H1 (cell line): ENCODE results near the gene LPIN2. TPM values are rescaled to one million over a fixed set of nuclear protein-coding genes. Genes with fewer than 3 reads are reported as not detected.

Source experiments
- CTCF ChIA-PET: fragments of 300-600 bp; sonication (Branson Sonifier 250); formaldehyde crosslinking; loops from one replicate; lab custom pipeline; 2021; ENCODE audit not compliant: partially characterized antibody; lab: Charles Lee
- POLR2A ChIA-PET: fragments of 300-600 bp; sonication (Branson Sonifier 250); formaldehyde crosslinking; loops from one replicate; lab custom pipeline; 2021; ENCODE audit warnings: inconsistent platforms; ENCODE audit not compliant: partially characterized antibody; lab: Charles Lee
- DNase-seq, 2 experiments: peaks; one replicate each; pipeline versions ENCODE4 v3.0.0 to v3.0.0-alpha.2; 2010 to 2022; ENCODE audit warnings: low spot score in 2 of 2, low read depth in 1 of 2, mixed read lengths in 1 of 2
- FAIRE-seq: peaks from 2 replicates; lab custom pipeline; 2011; peaks lifted over from hg19 to GRCh38; lab: Jason Lieb, UNC
- H2AFZ ChIP-seq: 2 replicates; pipeline ENCODE4 v1.8.1; 2012; ENCODE audit warnings: low read length, inconsistent platforms
- H2AK5ac ChIP-seq: 2 replicates; pipeline ENCODE4 v1.6.1; 2013; ENCODE audit warnings: low read depth, low read length
- H2BK120ac ChIP-seq: replicated peaks from 2 replicates; pipeline ENCODE3; 2013; ENCODE audit warnings: low read depth, low read length, inconsistent platforms
- H2BK12ac ChIP-seq: 2 replicates; pipeline ENCODE4 v1.6.1; 2013; ENCODE audit warnings: low read depth, low read length
- H2BK15ac ChIP-seq: 2 replicates; pipeline ENCODE4 v1.6.1; 2013; ENCODE audit warnings: low read length
- H2BK20ac ChIP-seq: 2 replicates; pipeline ENCODE4 v1.6.1; 2013; ENCODE audit warnings: low read length
- H2BK5ac ChIP-seq: 2 replicates; pipeline ENCODE4 v1.6.1; 2013; ENCODE audit warnings: low read depth, low read length
- H3K14ac ChIP-seq: 2 replicates; pipeline ENCODE4 v1.6.1; 2013; ENCODE audit warnings: inconsistent platforms; ENCODE audit not compliant: insufficient read length
- H3K18ac ChIP-seq: 2 replicates; pipeline ENCODE4 v1.6.1; 2013; ENCODE audit warnings: low read length; ENCODE audit errors: extremely low read depth
- H3K23ac ChIP-seq: 2 replicates; pipeline ENCODE4 v1.6.1; 2013; ENCODE audit warnings: inconsistent platforms; ENCODE audit not compliant: insufficient read length
- H3K23me2 ChIP-seq: 2 replicates; pipeline ENCODE4 v1.6.1; 2013; ENCODE audit warnings: low read depth, low read length
- H3K27ac ChIP-seq: 2 replicates; pipeline ENCODE4 v1.6.1; 2011; ENCODE audit warnings: low read depth, low read length, inconsistent platforms
- H3K27me3 ChIP-seq, 4 experiments: replicated peaks in 1 of 4; 1 replicate in 1 of 4; 2 replicates in 3 of 4; pipeline versions ENCODE4 v1.6.1 to v1.8.1; 2011 to 2013; ENCODE audit warnings: low read length in 3 of 4, mild to moderate bottlenecking in 3 of 4, inconsistent platforms in 2 of 4, mixed read lengths in 2 of 4, moderate library complexity in 1 of 4; ENCODE audit not compliant: control insufficient read depth in 3 of 4, insufficient read depth in 3 of 4; ENCODE audit errors: extremely low read depth in 1 of 4
- H3K36me3 ChIP-seq, 4 experiments: 2 replicates each; pipeline versions ENCODE4 v1.6.1 to v1.8.1; 2011 to 2013; ENCODE audit warnings: mild to moderate bottlenecking in 4 of 4, low read length in 3 of 4, moderate library complexity in 2 of 4, control low read depth in 1 of 4, inconsistent platforms in 1 of 4; ENCODE audit not compliant: insufficient read depth in 4 of 4, control insufficient read depth in 2 of 4
- H3K4ac ChIP-seq: replicated peaks from 2 replicates; pipeline ENCODE3; 2013; ENCODE audit warnings: low read length, low read depth, mixed read lengths, inconsistent platforms; ENCODE audit not compliant: insufficient read length
- H3K4me1 ChIP-seq, 4 experiments: replicated peaks in 1 of 4; 1 replicate in 1 of 4; 2 replicates in 3 of 4; pipeline versions ENCODE4 v1.6.1 to v1.8.1; 2011 to 2013; ENCODE audit warnings: low read length in 3 of 4, inconsistent platforms in 2 of 4, mixed read lengths in 1 of 4; ENCODE audit not compliant: insufficient read depth in 4 of 4, control insufficient read depth in 3 of 4
- H3K4me2 ChIP-seq, 2 experiments: 2 replicates each; pipeline versions ENCODE4 v1.6.1 to v1.8.1; 2011 to 2013; ENCODE audit warnings: low read depth in 2 of 2, low read length in 2 of 2, control low read depth in 1 of 2, inconsistent platforms in 1 of 2, mild to moderate bottlenecking in 1 of 2; ENCODE audit not compliant: insufficient read depth in 1 of 2
- H3K4me3 ChIP-seq, 4 experiments: fragments of 200-600, 300-600 bp in 1 of 4; sonication (generic), shearing (Covaris generic), sonication (Bioruptor Twin) in 1 of 4; 2 replicates each; pipeline versions ENCODE4 v1.5.1 to v1.8.1; 2011 to 2016; ENCODE audit warnings: low read length in 4 of 4, low read depth in 3 of 4, control low read depth in 2 of 4, inconsistent platforms in 2 of 4, mild to moderate bottlenecking in 2 of 4, mixed read lengths in 1 of 4, moderate library complexity in 1 of 4; ENCODE audit not compliant: insufficient read depth in 2 of 4; ENCODE audit errors: extremely low read depth in 1 of 4
- H3K56ac ChIP-seq: replicated peaks from 2 replicates; pipeline ENCODE3; 2013; ENCODE audit warnings: low read depth, mild to moderate bottlenecking, mixed read lengths, low read length, inconsistent platforms; ENCODE audit not compliant: insufficient read length
- H3K79me1 ChIP-seq: 2 replicates; pipeline ENCODE4 v1.6.1; 2013; ENCODE audit warnings: low read depth, low read length, control low read depth
- H3K79me2 ChIP-seq, 2 experiments: 2 replicates each; pipeline versions ENCODE4 v1.6.1 to v1.8.1; 2012 to 2013; ENCODE audit warnings: low read length in 2 of 2, mild to moderate bottlenecking in 2 of 2, inconsistent platforms in 1 of 2; ENCODE audit not compliant: insufficient read depth in 2 of 2, control insufficient read depth in 1 of 2
- H3K9ac ChIP-seq, 4 experiments: replicated peaks in 1 of 4; 1 replicate in 1 of 4; 2 replicates in 3 of 4; pipeline versions ENCODE4 v1.6.1 to v1.8.1; 2011 to 2013; ENCODE audit warnings: low read depth in 3 of 4, low read length in 3 of 4, control low read depth in 2 of 4, mild to moderate bottlenecking in 2 of 4, moderate library complexity in 2 of 4, inconsistent platforms in 1 of 4; ENCODE audit errors: extremely low read depth in 1 of 4
- H3K9me3 ChIP-seq, 2 experiments: 2 replicates each; pipeline versions ENCODE4 v1.6.1 to v1.8.1; 2012 to 2013; ENCODE audit warnings: mild to moderate bottlenecking in 2 of 2, moderate library complexity in 2 of 2, control low read depth in 1 of 2, inconsistent platforms in 1 of 2, low read depth in 1 of 2, low read length in 1 of 2, mixed read lengths in 1 of 2; ENCODE audit not compliant: insufficient read depth in 2 of 2
- H4K20me1 ChIP-seq, 2 experiments: replicated peaks in 1 of 2; 2 replicates each; pipeline versions ENCODE3 to v1.8.1; 2011 to 2013; ENCODE audit warnings: inconsistent platforms in 2 of 2, low read length in 2 of 2, mild to moderate bottlenecking in 1 of 2; ENCODE audit not compliant: insufficient read depth in 2 of 2, control insufficient read depth in 1 of 2
- H4K5ac ChIP-seq: 2 replicates; pipeline ENCODE4 v1.6.1; 2013; ENCODE audit warnings: low read length, low read depth, mixed read lengths, inconsistent platforms; ENCODE audit not compliant: insufficient read length
- H4K8ac ChIP-seq: 2 replicates; pipeline ENCODE4 v1.8.0; 2013; ENCODE audit warnings: mild to moderate bottlenecking, moderate library complexity, low read length, inconsistent platforms; ENCODE audit not compliant: insufficient read depth; ENCODE audit errors: extremely low read depth
- H4K91ac ChIP-seq: replicated peaks from 2 replicates; pipeline ENCODE3; 2013; ENCODE audit warnings: low read length, mixed read lengths, inconsistent platforms; ENCODE audit not compliant: insufficient read length
- MAFK ChIP-seq: IDR thresholded peaks from 2 replicates; pipeline ENCODE4 v1.6.1; 2012; ENCODE audit warnings: low read depth, mild to moderate bottlenecking, improper control_type of control experiment, low read length
- NANOG ChIP-seq: IDR thresholded peaks from 2 replicates; pipeline ENCODE4 v1.6.1; 2011; ENCODE audit warnings: low read length, low read depth, mild to moderate bottlenecking, inconsistent platforms; ENCODE audit not compliant: insufficient read depth, poor library complexity, severe bottlenecking
- SP2 ChIP-seq: IDR thresholded peaks from 2 replicates; pipeline ENCODE4 v1.6.1; 2012; ENCODE audit warnings: mild to moderate bottlenecking, low read length, inconsistent platforms
- WGBS, 2 experiments: shearing (Covaris generic) in 1 of 2; methylation state at CpG; one replicate each; pipeline versions ENCODE4 v1.1.6 to v1.1.7; 2013 to 2015; ENCODE audit warnings: low lambda C conversion rate in 2 of 2, mixed read lengths in 2 of 2, inconsistent platforms in 1 of 2, low coverage in 1 of 2, missing lambda C conversion rate in 1 of 2; ENCODE audit not compliant: insufficient replicate concordance in 2 of 2, insufficient coverage in 1 of 2, insufficient read length in 1 of 2; ENCODE audit errors: extremely low coverage in 1 of 2, missing lambda C conversion rate in 1 of 2; 5-methylcytosine and 5-hydroxymethylcytosine counted together
- polyA plus RNA-seq, 7 experiments: library from polyadenylated mRNA; depleted of rRNA in 3 of 7; stranded (reverse) in 5 of 7; unstranded in 2 of 7; fragments of >200 nt in 5 of 7; fragments of 200-250 nt in 2 of 7; gene quantifications; 1 replicate in 5 of 7; 2 replicates in 1 of 7; 4 replicates in 1 of 7; pipeline versions ENCODE4 v1.2.1 to v1.2.3, GENCODE V29; 2011 to 2013; ENCODE audit warnings: missing spikeins in 2 of 7, mixed read lengths in 2 of 7
- total RNA-seq: library from RNA; stranded (reverse); fragmentation: NEBNext Ultra II Directional; extraction: Animal tissue kit (Norgen Biotek cat#: 25700); gene quantifications from 2 replicates; pipeline ENCODE4 v1.2.1, GENCODE V29; 2021

Gene LPIN2
- total and polyA plus RNA-seq, 2 of the 8 experiments (the other 6 are each of a cell fraction or from before 2014, with no cell fraction given): 7.4 to 14.2 TPM

GRCh38 chr18:2997846-2998564 lies 14.9 kb downstream of the LPIN2 start:
- Histone ChIP-seq H3K4me1 (peaks cover 2 to 14% (median 11%) of the 10 kb centered on the region in 4 experiments), H3K9ac (peak overlapping the region in 1 of 4 experiments; percentile 7; a peak in 3 of 7 replicates), H3K79me1 (peaks cover 8% of the 10 kb centered on the region; the same call in 1 of the 2 replicates), H4K20me1 (peaks cover 0 to 1% of the 10 kb centered on the region in 2 experiments), H3K9me3 (0 out of 4 replicates have a peak, but pooled peaks cover 0 to 3% of the 10 kb centered on the region in 2 experiments), H3K4me2 (peak overlapping the region in 1 of 2 experiments; percentile 25; a peak in 2 of 4 replicates), H3K23ac (no peak overlapping the region), H2BK5ac (peak overlapping the region; percentile 12; the same call in 1 of the 2 replicates), H3K79me2 (peaks cover 3 to 70% of the 10 kb centered on the region in 2 experiments; a peak in 2 of 4 replicates), H3K23me2 (no peaks in the 10 kb centered on the region), H2BK20ac (no peak overlapping the region), H2AFZ (no peak overlapping the region), H3K18ac (no peak overlapping the region), H3K4me3 (no peak overlapping the region), H4K5ac (no peak overlapping the region), H2BK15ac (0 out of 2 replicates have a peak overlapping the region, but pooled peaks have one; percentile 5), H4K91ac (no peak overlapping the region), H3K56ac (no peak overlapping the region), H3K14ac (no peak overlapping the region), H2AK5ac (peak overlapping the region; percentile 3; the same call in 1 of the 2 replicates), H2BK120ac (no peak overlapping the region), H3K36me3 (no peaks in the 10 kb centered on the region), H3K27ac (no peak overlapping the region), H2BK12ac (peak overlapping the region; percentile 62; the same call in 1 of the 2 replicates), H4K8ac (no peak overlapping the region), H3K4ac (no peak overlapping the region), H3K27me3 (no peaks in the 10 kb centered on the region)
- no peak for TF ChIP-seq MAFK
- no peak for TF ChIP-seq NANOG
- TF ChIP-seq SP2: no peak
- WGBS, 2 experiments: 81% methylated on average over 4 of the region's 4 CpGs; no CpG with 5 or more reads in 1 of the 2 experiments
- no peak for DNase-seq
- POLR2A ChIA-PET: interaction anchor here (1.3 to 1.5 kb wide), 2 partner anchors 10 to 15 kb away, joined by 3 to 4 read pairs; partner anchors contain the start of gene LPIN2
- FAIRE-seq: no peak
- CTCF ChIA-PET: interaction anchor here (0.8 to 5.9 kb wide), 8 partner anchors 10 to 154 kb away, joined by 3 to 47 read pairs (median 4); no protein-coding TSS in a partner anchor
